HL-60/S4 treated with retinoic acid at 250 ng/mL for 4 days and 3 days (cell line): ENCODE results near the gene TMEM158.

ENCODE experiments used
- in situ Hi-C: fragments of 300-500 bp; cut with MboI; formaldehyde crosslinking; loops from 2 replicates; pipeline ENCODE4 v1.7.0; 2022; ENCODE audit warnings: low sequenced_read_pairs

The TMEM158 gene

GRCh38 chr3:45178183-45179023, 47.7 kb downstream of the TMEM158 start:
- in situ Hi-C loops, result no loop called here

GRCh38 chr3:45176912-45177311, 49.2 kb downstream of the TMEM158 start:
- in situ Hi-C loops, result no loop called here
